ENCODE results near the gene UBE2F. TPM values are rescaled to one million over a fixed set of nuclear protein-coding genes. Genes with fewer than 3 reads are reported as not detected.
A peak's percentile ranks its signal among the peaks of the same experiment; 100 is the strongest.

The UBE2F gene
- total RNA-seq, 1 donor, result 81.6 TPM

DNA sequence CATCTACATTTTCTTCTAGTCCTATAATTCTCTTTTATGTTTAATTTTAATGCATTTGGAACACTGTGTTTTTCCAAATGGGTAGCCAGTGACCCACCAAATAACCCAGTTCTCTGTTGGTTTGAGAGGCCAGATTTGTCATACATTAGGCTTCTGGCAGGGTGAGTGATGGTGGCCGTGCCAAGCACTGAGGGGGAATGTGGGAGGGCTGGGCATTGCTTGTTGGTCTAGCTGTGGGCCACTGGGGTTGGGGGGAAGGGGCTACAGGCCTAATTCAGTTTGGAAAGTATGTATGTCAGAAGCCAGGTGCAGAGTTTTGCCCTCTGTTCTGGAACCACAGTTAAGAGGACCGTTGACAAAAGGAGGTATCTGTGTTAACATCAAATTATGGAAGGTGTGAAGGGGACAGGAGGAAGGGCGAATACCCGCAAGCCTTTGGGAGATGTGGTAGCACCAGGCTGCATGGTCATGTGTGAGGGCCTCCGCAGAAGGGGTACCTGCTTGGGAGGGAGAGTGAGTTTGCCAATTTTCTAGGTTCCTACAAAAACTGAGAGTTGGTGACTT, 55.9 kb downstream of the UBE2F start:
- TF ChIP-seq CTCF (IDR thresholded peaks at IDR 0.05; ENCODE audit: insufficient read depth, low read depth, low read length), result no peak
- no peak for DNase-seq (ENCODE audit: low read depth)
- H3K4me3 ChIP-seq (ENCODE audit: low read depth, low read length), result no peak overlapping the region

- DNase-seq (ENCODE audit: low read depth), result no peak
- no peak overlapping the region for H3K4me3 ChIP-seq (ENCODE audit: low read depth, low read length)
- TF ChIP-seq CTCF (IDR thresholded peaks at IDR 0.05; ENCODE audit: insufficient read depth, low read depth, low read length), result no peak
These were observed 56.8 kb downstream of the UBE2F start for GRCh38 chr2:238023608-238024007.

GRCh38 chr2:238024986-238025385, 58.2 kb downstream of the UBE2F start:
- no peak for DNase-seq (ENCODE audit: low read depth)
- no peak overlapping the region for H3K4me3 ChIP-seq (ENCODE audit: low read depth, low read length)
- TF ChIP-seq CTCF (IDR thresholded peaks at IDR 0.05; ENCODE audit: insufficient read depth, low read depth, low read length), result no peak

DNA sequence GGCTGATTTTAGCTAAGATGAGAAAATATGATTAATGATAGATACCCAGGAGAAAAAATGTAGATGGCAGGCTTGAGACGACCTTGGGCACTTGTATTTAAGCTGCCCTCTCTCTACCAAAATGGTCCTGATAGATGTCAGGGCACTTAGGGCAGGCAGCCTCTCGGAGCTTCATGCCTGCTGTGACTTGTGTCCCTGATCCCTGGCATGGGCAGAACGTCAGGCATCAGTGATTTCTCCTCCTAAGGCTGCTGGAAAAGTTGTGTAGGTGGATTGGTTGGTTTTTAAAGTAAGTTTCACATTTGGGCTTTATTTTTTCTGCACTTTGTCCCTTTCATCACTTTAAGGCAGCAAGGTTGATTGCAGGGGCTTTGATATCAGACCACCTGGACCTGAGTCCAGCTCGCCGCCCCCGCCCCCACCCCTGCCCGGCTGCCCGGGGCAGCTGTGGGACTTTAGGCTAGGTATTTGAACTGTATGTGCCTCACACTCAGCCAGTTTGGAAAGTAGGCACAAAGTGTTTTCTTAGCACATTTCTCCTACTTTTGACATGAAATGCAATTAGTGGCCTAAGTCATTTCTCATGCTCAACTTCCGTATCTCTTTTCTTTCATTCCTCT, 59.0 kb downstream of the UBE2F start:
- DNase-seq (ENCODE audit: low read depth), result no peak
- H3K4me3 ChIP-seq (ENCODE audit: low read depth, low read length), result no peak overlapping the region
- no peak for TF ChIP-seq CTCF (IDR thresholded peaks at IDR 0.05; ENCODE audit: insufficient read depth, low read depth, low read length)

DNA sequence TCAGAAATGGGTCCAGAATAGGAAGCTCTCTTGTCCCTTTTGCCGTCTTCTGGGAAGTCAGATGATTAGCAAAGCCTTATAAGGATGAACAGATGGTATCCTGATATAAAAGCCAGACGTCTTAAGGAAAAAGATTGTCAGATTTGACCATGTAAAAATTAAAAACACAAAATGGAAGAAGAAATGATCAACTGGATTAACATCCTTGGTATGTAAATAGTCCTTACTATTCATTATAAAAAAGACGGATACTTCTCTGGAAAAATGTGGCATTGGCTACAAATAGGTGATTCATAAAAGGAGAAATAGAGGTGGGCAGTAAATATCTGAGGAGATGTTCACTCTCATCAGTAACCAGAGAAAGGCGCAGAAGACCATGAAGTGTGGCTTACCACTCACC, 60.2 kb downstream of the UBE2F start:
- H3K4me3 ChIP-seq (ENCODE audit: low read depth, low read length), result no peak overlapping the region
- no peak for TF ChIP-seq CTCF (IDR thresholded peaks at IDR 0.05; ENCODE audit: insufficient read depth, low read depth, low read length)
- peak; percentile 65 for DNase-seq (ENCODE audit: low read depth)

DNA sequence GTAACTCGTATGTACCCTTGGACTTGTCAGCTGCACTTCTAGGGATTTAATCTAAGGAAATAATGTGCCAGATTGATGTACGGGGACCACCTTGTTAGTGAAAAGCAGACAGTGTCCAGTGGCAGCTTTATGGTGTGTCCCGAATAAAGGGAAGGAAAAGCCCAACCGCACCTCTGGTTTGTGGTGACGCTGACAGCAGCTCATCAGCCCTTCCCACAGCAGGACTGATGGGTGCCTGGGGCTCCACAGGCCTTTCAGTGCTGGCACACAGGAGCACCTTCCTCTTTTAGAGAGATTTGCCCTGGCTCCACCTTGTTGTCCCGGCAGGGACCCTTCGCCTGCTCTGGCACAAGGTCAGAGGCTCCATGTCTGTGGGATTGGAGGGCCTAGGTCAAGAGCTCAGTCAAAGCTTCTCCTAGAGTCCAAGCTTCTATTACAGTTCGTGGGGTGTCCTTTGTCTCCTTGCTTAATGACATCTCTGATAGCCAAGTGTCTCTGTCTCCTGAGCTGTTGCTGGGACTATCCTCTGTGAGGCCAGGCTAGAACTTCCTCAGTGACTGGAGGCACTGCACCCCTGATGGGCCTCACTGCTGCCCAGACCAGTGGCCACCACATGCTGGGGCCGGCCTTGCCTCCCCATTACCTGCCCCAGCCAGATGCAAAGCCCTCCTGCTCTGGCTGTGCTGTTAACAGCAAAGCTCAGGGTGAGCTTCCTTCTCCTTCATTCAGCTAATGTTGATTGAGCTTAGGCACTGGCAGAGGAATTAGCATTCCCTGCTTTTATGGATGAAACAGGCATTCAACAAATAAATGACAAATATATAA, 61.0 kb downstream of the UBE2F start:
- no peak for DNase-seq (ENCODE audit: low read depth)
- H3K4me3 ChIP-seq (ENCODE audit: low read depth, low read length), result no peak overlapping the region
- no peak for TF ChIP-seq CTCF (IDR thresholded peaks at IDR 0.05; ENCODE audit: insufficient read depth, low read depth, low read length)
